Endothelial cell of umbilical vein (primary cell): ENCODE results near the gene ZBTB33. TPM values are rescaled to one million over a fixed set of nuclear protein-coding genes. Genes with fewer than 3 reads are reported as not detected.

ENCODE experiments used
- BruUV-seq: library from RNA; stranded (reverse); fragments of 400-500 nt; replicated peaks from 2 replicates; lab custom pipeline; 2021; lab: Mats Ljungman, UMichigan
- CTCF ChIA-PET: fragments of 300-600, 350-600 bp; sonication (Branson Sonifier 250); formaldehyde crosslinking; loops from one replicate; lab custom pipeline; 2021; ENCODE audit warnings: antibody characterized with exemption, inconsistent platforms; lab: Charles Lee
- POLR2A ChIA-PET: fragments of 300-600, 350-600 bp; sonication (Branson Sonifier 250); formaldehyde crosslinking; loops from one replicate; lab custom pipeline; 2021; ENCODE audit warnings: antibody characterized with exemption, inconsistent platforms; lab: Charles Lee
- DNase-seq: peaks from one replicate; pipeline ENCODE4 v3.0.0-alpha.2; 2011; ENCODE audit warnings: low read depth, low spot score
- FAIRE-seq: peaks from 2 replicates; lab custom pipeline; 2011; peaks lifted over from hg19 to GRCh38; lab: Jason Lieb, UNC
- H2AFZ ChIP-seq: 2 replicates; pipeline ENCODE4 v1.6.0; 2012; ENCODE audit warnings: low read depth, low read length, control low read depth, inconsistent platforms
- H3K27ac ChIP-seq: 2 replicates; pipeline ENCODE4 v1.5.1; 2011; ENCODE audit warnings: low read depth, mild to moderate bottlenecking, control low read depth, low read length, moderate library complexity; ENCODE audit not compliant: insufficient read depth
- H3K27me3 ChIP-seq, 2 experiments: 2 replicates each; pipeline versions ENCODE4 v1.6.0 to v1.6.1; 2011; ENCODE audit warnings: low read length in 2 of 2, mixed read lengths in 1 of 2; ENCODE audit not compliant: control insufficient read depth in 2 of 2, insufficient read depth in 2 of 2
- H3K36me3 ChIP-seq, 2 experiments: 2 replicates in 1 of 2; 3 replicates in 1 of 2; pipeline ENCODE4 v1.5.1; 2011; ENCODE audit warnings: low read length in 2 of 2, mild to moderate bottlenecking in 1 of 2, moderate library complexity in 1 of 2; ENCODE audit not compliant: control insufficient read depth in 2 of 2, insufficient read depth in 2 of 2; ENCODE audit errors: extremely low read depth in 1 of 2
- H3K4me1 ChIP-seq: 3 replicates; pipeline ENCODE4 v1.5.1; 2011; ENCODE audit warnings: mild to moderate bottlenecking, low read length; ENCODE audit not compliant: control insufficient read depth, insufficient read depth; ENCODE audit errors: extremely low read depth
- H3K4me2 ChIP-seq: 2 replicates; pipeline ENCODE4 v1.6.1; 2011; ENCODE audit warnings: low read length, control low read depth, mixed read lengths; ENCODE audit not compliant: insufficient read depth
- H3K4me3 ChIP-seq, 3 experiments: fragments of 200-600 bp in 1 of 3; sonication (generic), shearing (Covaris generic) in 1 of 3; replicated peaks in 1 of 3; 2 replicates each; pipeline ENCODE4 v1.5.1; 2011 to 2016; ENCODE audit warnings: control low read depth in 3 of 3, low read length in 3 of 3, mild to moderate bottlenecking in 2 of 3, inconsistent platforms in 1 of 3, low read depth in 1 of 3, moderate library complexity in 1 of 3; ENCODE audit not compliant: insufficient read depth in 1 of 3
- H3K79me2 ChIP-seq: 2 replicates; pipeline ENCODE4 v1.6.0; 2012; ENCODE audit warnings: low read length, inconsistent platforms; ENCODE audit not compliant: control insufficient read depth, insufficient read depth
- H3K9ac ChIP-seq: replicated peaks from 2 replicates; pipeline ENCODE3; 2011; ENCODE audit warnings: low read length, control low read depth; ENCODE audit not compliant: insufficient read depth; ENCODE audit errors: extremely low read depth
- H3K9me1 ChIP-seq: replicated peaks from 3 replicates; pipeline ENCODE4 v1.6.0; 2011; ENCODE audit warnings: mild to moderate bottlenecking, low read length; ENCODE audit not compliant: control insufficient read depth, insufficient read depth; ENCODE audit errors: extremely low read depth
- H3K9me3 ChIP-seq: replicated peaks from 2 replicates; pipeline ENCODE4 v1.5.1; 2012; ENCODE audit warnings: low read length, inconsistent platforms; ENCODE audit not compliant: control insufficient read depth, insufficient read depth
- H4K20me1 ChIP-seq: replicated peaks from 2 replicates; pipeline ENCODE3; 2011; ENCODE audit warnings: mild to moderate bottlenecking, low read length; ENCODE audit not compliant: control insufficient read depth, insufficient read depth; ENCODE audit errors: extremely low read depth
- CTCF ChIP-seq, 2 donors: IDR thresholded peaks; 1 replicate in 1 of 2; 2 replicates in 1 of 2; pipeline ENCODE4 v1.5.1; 2011; ENCODE audit warnings: low read length in 2 of 2, mild to moderate bottlenecking in 2 of 2, moderate library complexity in 2 of 2, control low read depth in 1 of 2, inconsistent platforms in 1 of 2, low read depth in 1 of 2; ENCODE audit not compliant: insufficient read depth in 1 of 2; ENCODE audit errors: extremely low read depth in 1 of 2
- EZH2 ChIP-seq: IDR thresholded peaks from 2 replicates; pipeline ENCODE4 v1.6.1; 2012; ENCODE audit warnings: borderline replicate concordance, low read depth, mild to moderate bottlenecking, moderate library complexity, low read length, inconsistent platforms; ENCODE audit not compliant: severe bottlenecking
- FOS ChIP-seq: IDR thresholded peaks from 2 replicates; pipeline ENCODE4 v1.6.1; 2011; ENCODE audit warnings: mild to moderate bottlenecking, low read length, moderate library complexity, borderline replicate concordance; ENCODE audit not compliant: insufficient read depth
- GATA2 ChIP-seq: IDR thresholded peaks from 2 replicates; pipeline ENCODE4 v1.7.0; 2011; ENCODE audit warnings: low read depth, mild to moderate bottlenecking, moderate library complexity, mixed read lengths, low read length; ENCODE audit not compliant: insufficient read length, insufficient read depth
- JUN ChIP-seq: IDR thresholded peaks from 2 replicates; pipeline ENCODE4 v1.6.1; 2011; ENCODE audit warnings: borderline replicate concordance, low read depth; ENCODE audit not compliant: insufficient read length, insufficient read depth
- MAX ChIP-seq: IDR thresholded peaks from 2 replicates; pipeline ENCODE4 v1.6.1; 2011; ENCODE audit not compliant: insufficient read depth, insufficient read length
- MYC ChIP-seq: IDR thresholded peaks from one replicate; pipeline ENCODE4 v1.6.1; 2011; ENCODE audit warnings: mild to moderate bottlenecking, low read depth, low read length
- POLR2A ChIP-seq: IDR thresholded peaks from 2 replicates; pipeline ENCODE4 v1.6.1; 2012; ENCODE audit warnings: low read depth, mild to moderate bottlenecking, control low read depth, low read length
- POLR2AphosphoS5 ChIP-seq: IDR thresholded peaks from 2 replicates; pipeline ENCODE4 v1.6.1; 2012; ENCODE audit warnings: low read depth, mild to moderate bottlenecking, control low read depth, low read length, moderate library complexity; ENCODE audit not compliant: insufficient read depth
- dilution Hi-C: fragments of 300-500 bp; cut with MboI; formaldehyde crosslinking; loops from one replicate; pipeline ENCODE4 v1.15.0; 2019; ENCODE audit warnings: low sequenced_read_pairs; ENCODE audit not compliant: extremely low pct_ligation_motif_present
- intact Hi-C: fragments of 100-400 bp; cut with micrococcal nuclease; formaldehyde crosslinking; loops from one replicate; pipeline ENCODE4 v1.10.0; 2022
- polyA plus RNA-seq, 4 experiments: library from polyadenylated mRNA; depleted of rRNA in 3 of 4; stranded (reverse) in 3 of 4; unstranded in 1 of 4; fragments of >200 nt; gene quantifications; 2 replicates each; pipeline versions ENCODE4 v1.2.1 to v1.2.3, GENCODE V29; 2011 to 2012; ENCODE audit warnings: missing spikeins in 1 of 4
- total RNA-seq: library from RNA; stranded (reverse); gene quantifications from 2 replicates; pipeline ENCODE4 v1.2.3, GENCODE V29; 2021

ZBTB33 gene
- total and polyA plus RNA-seq, 2 donors (not counting 3 experiments of a cell fraction or from before 2014, with no cell fraction given): 3.7 to 16.3 TPM

- FAIRE-seq: no peak
- CTCF ChIA-PET: no interaction called here
- dilution Hi-C loops: no loop called here
Observed at GRCh38 chrX:120271218-120271617, 20.6 kb downstream of the ZBTB33 start.

More at GRCh38 chrX:120271218-120271617, 20.6 kb downstream of the ZBTB33 start:
- TF ChIP-seq POLR2A: no peak
- TF ChIP-seq EZH2: no peak
- no peak for TF ChIP-seq MYC
- TF ChIP-seq JUN: no peak
- no peak for TF ChIP-seq GATA2
- no peak for TF ChIP-seq MAX
- no peak for TF ChIP-seq POLR2AphosphoS5
- TF ChIP-seq CTCF (IDR thresholded peaks at IDR 0.05; ENCODE audit: extremely low read depth in 1 of 2, insufficient read depth in 1 of 2, low read depth in 1 of 2, low read length in 2 of 2): no peak
- TF ChIP-seq FOS: no peak
- Histone ChIP-seq H3K4me2 (no peak overlapping the region), H2AFZ (no peak overlapping the region), H3K27ac (no peak overlapping the region), H3K36me3 (no peaks in the 10 kb centered on the region), H3K9ac (no peak overlapping the region), H4K20me1 (no peaks in the 10 kb centered on the region), H3K4me3 (no peak overlapping the region), H3K27me3 (peaks cover 0 to 3% of the 10 kb centered on the region in 2 experiments), H3K79me2 (no peaks in the 10 kb centered on the region), H3K9me1 (no peaks in the 10 kb centered on the region), H3K4me1 (no peaks in the 10 kb centered on the region), H3K9me3 (no peaks in the 10 kb centered on the region)
- BruUV-seq: no TSS peak
- POLR2A ChIA-PET: no interaction called here
- no peak for DNase-seq
- intact Hi-C loops: no loop called here
